NCI-H510A treated with DMSO at 0.1 percent for 48 hours (cell line): ENCODE data around the gene TP53I11.

Experiments
- DNase-seq: peaks from one replicate; lab custom pipeline; 2025; lab: John Stamatoyannopoulos, UW

The TP53I11 gene

GRCh38 chr11:44950625-44951476, at the start of gene TP53I11:
TSS of gene TP53I11 (minus strand) at chr11:44950883. CDS start at chr11:44938335, 12,548 bp downstream.
- no peak for DNase-seq

- no peak for DNase-seq
Observed at GRCh38 chr11:44999068-44999467, 48.4 kb upstream of the TP53I11 start.

GRCh38 chr11:44998051-44998450, 47.4 kb upstream of the TP53I11 start:
- DNase-seq: no peak

- no peak for DNase-seq
Observed at GRCh38 chr11:44997566-44997965, 46.9 kb upstream of the TP53I11 start.

GRCh38 chr11:44994753-44995152, 44.1 kb upstream of the TP53I11 start:
- DNase-seq: no peak

GRCh38 chr11:44993971-44994704, 43.5 kb upstream of the TP53I11 start:
- no peak for DNase-seq

- DNase-seq: no peak
Observed at GRCh38 chr11:44992774-44993173, 42.1 kb upstream of the TP53I11 start.

- no peak for DNase-seq
Observed at GRCh38 chr11:44992181-44992582, 41.5 kb upstream of the TP53I11 start.

- DNase-seq: no peak
Observed at GRCh38 chr11:44990665-44991064, 40.0 kb upstream of the TP53I11 start.

GRCh38 chr11:44989831-44990566, 39.3 kb upstream of the TP53I11 start:
- DNase-seq: no peak

GRCh38 chr11:44988981-44989635, 38.4 kb upstream of the TP53I11 start:
- no peak for DNase-seq

- no peak for DNase-seq
Observed at GRCh38 chr11:44988111-44988510, 37.4 kb upstream of the TP53I11 start.

GRCh38 chr11:44987506-44987905, 36.8 kb upstream of the TP53I11 start:
- peak; percentile 7 for DNase-seq

- no peak for DNase-seq
Observed at GRCh38 chr11:44986315-44986714, 35.6 kb upstream of the TP53I11 start.

- no peak for DNase-seq
Observed at GRCh38 chr11:44985721-44986120, 35.0 kb upstream of the TP53I11 start.

- DNase-seq: no peak
Observed at GRCh38 chr11:44983786-44984185, 33.1 kb upstream of the TP53I11 start.

- DNase-seq: no peak
Observed at GRCh38 chr11:44982496-44983062, 31.9 kb upstream of the TP53I11 start.

GRCh38 chr11:44980533-44981427, 30.1 kb upstream of the TP53I11 start:
- no peak for DNase-seq

GRCh38 chr11:44979543-44980399, 29.1 kb upstream of the TP53I11 start:
- peak; percentile 7 for DNase-seq

GRCh38 chr11:44978961-44979331, 28.3 kb upstream of the TP53I11 start:
- DNase-seq: peak; percentile 57
